Middle frontal gyrus (tissue), 1 donor: ENCODE measurements around the gene STX16.
A peak's percentile ranks its signal among the peaks of the same experiment; 100 is the strongest.
"Not testable (repeated sequence)": the region's sequence is repeated elsewhere in the genome, so short reads cannot be mapped to it uniquely, and the experiment has no call there.

Experiments
- DNase-seq: peaks from one replicate; pipeline ENCODE4 v3.0.0-alpha.2; 2015; ENCODE audit warnings: low spot score; ENCODE audit errors: extremely low spot score

Gene STX16

GRCh38 chr20:58636396-58636982 is 14.6 kb upstream of the STX16 start:
- no peak for DNase-seq

GRCh38 chr20:58636983-58637421 is 14.1 kb upstream of the STX16 start:
- no peak for DNase-seq

GRCh38 chr20:58637466-58638213 is 13.4 kb upstream of the STX16 start:
- DNase-seq, result no peak

- no peak for DNase-seq
Measured at GRCh38 chr20:58638467-58639181, 12.5 kb upstream of the STX16 start.

- DNase-seq, result no peak
Measured at GRCh38 chr20:58639182-58640146, 11.6 kb upstream of the STX16 start.

GRCh38 chr20:58640446-58640845 is 10.6 kb upstream of the STX16 start:
- no peak for DNase-seq

GRCh38 chr20:58642441-58642840 is 8.6 kb upstream of the STX16 start:
- no peak for DNase-seq

GRCh38 chr20:58642896-58643295 is 8.2 kb upstream of the STX16 start:
- DNase-seq, result not testable (repeated sequence)

- DNase-seq, result no peak
Measured at GRCh38 chr20:58645412-58645968, 5.6 kb upstream of the STX16 start.

- DNase-seq, result no peak
Measured at GRCh38 chr20:58646257-58646656, 4.8 kb upstream of the STX16 start.

GRCh38 chr20:58646703-58647102 is 4.4 kb upstream of the STX16 start:
- DNase-seq, result no peak

- no peak for DNase-seq
Measured at GRCh38 chr20:58647162-58647795, 3.8 kb upstream of the STX16 start.

- no peak for DNase-seq
Measured at GRCh38 chr20:58647796-58648501, 3.1 kb upstream of the STX16 start.

- DNase-seq, result not testable (repeated sequence)
Measured at GRCh38 chr20:58648502-58648825, 2.6 kb upstream of the STX16 start.

- DNase-seq, result no peak
Measured at GRCh38 chr20:58649288-58650180, 1.5 kb upstream of the STX16 start.

GRCh38 chr20:58650181-58650775 is 805 bp upstream of the STX16 start:
- DNase-seq, result no peak

GRCh38 chr20:58651559-58651945 is 469 bp downstream of the STX16 start:
- DNase-seq, result peak; percentile 13

GRCh38 chr20:58651946-58652605 is 993 bp downstream of the STX16 start:
- DNase-seq, result no peak
